Measurements from ENCODE around the gene SPTB. TPM values are rescaled to one million over a fixed set of nuclear protein-coding genes. Genes with fewer than 3 reads are reported as not detected.

SPTB gene
- total and polyA plus RNA-seq, 9 of the 15 experiments (the other 6 are each of a cell fraction or from before 2014, with no cell fraction given): 0.21 to 45.9 (median 11.7) TPM

GRCh38 chr14:64914237-64915028, 34.7 kb upstream of the SPTB start, which contains the start of gene CHURC1 (continued):
- TF ChIP-seq FOXA3 (CRISPR knock-in tag; conservative IDR thresholded peaks at IDR 0.05 in 1 of 2, IDR thresholded peaks at IDR 0.05 in 1 of 2) (no peak), ZHX1 (conservative IDR thresholded peaks at IDR 0.05; ENCODE audit: low read length) (no peak), PRMT5 (CRISPR knock-in tag; IDR thresholded peaks at IDR 0.05) (no peak), ATF6 (CRISPR knock-in tag; IDR thresholded peaks at IDR 0.05) (no peak), KDM2B (CRISPR knock-in tag; IDR thresholded peaks at IDR 0.05) (no peak), ZNF3 (CRISPR knock-in tag; IDR thresholded peaks at IDR 0.05) (no peak), MYNN (IDR thresholded peaks at IDR 0.05) (peak; percentile 86; the same call in 1 of the 2 replicates), MYNN (CRISPR knock-in tag; IDR thresholded peaks at IDR 0.05) (no peak), CBX5 (IDR thresholded peaks at IDR 0.05; ENCODE audit: borderline replicate concordance, low read depth) (no peak), ZNF184 (CRISPR knock-in tag; IDR thresholded peaks at IDR 0.05) (no peak), ZBED1 (IDR thresholded peaks at IDR 0.05) (peak; percentile 52; the same call in 1 of the 2 replicates), FOXK2 (conservative IDR thresholded peaks at IDR 0.05 in 1 of 2, IDR thresholded peaks at IDR 0.05 in 1 of 2; ENCODE audit: low read depth in 2 of 2) (peak; percentile 74 to 77; a peak in 2 of 4 replicates), ZNF561 (CRISPR knock-in tag; conservative IDR thresholded peaks at IDR 0.05) (no peak), ESRRB (CRISPR knock-in tag; IDR thresholded peaks at IDR 0.05; ENCODE audit: borderline replicate concordance) (no peak), HDAC2 (IDR thresholded peaks at IDR 0.05) (no peak), NFIX (CRISPR knock-in tag; IDR thresholded peaks at IDR 0.05; ENCODE audit: low read depth) (no peak), E2F6 (IDR thresholded peaks at IDR 0.05; ENCODE audit: borderline replicate concordance in 1 of 2, extremely low read depth in 1 of 2, insufficient read depth in 1 of 2, insufficient read length in 1 of 2, low read depth in 1 of 2, low read length in 1 of 2, poor library complexity in 1 of 2, severe bottlenecking in 1 of 2) (peak in 1 of 2 experiments; percentile 51), NUFIP1 (IDR thresholded peaks at IDR 0.05; ENCODE audit: partially characterized antibody) (no peak), ELF1 (tag; IDR thresholded peaks at IDR 0.05) (peak; percentile 91), SMARCA4 (IDR thresholded peaks at IDR 0.05) (no peak), FOXP4 (CRISPR knock-in tag; IDR thresholded peaks at IDR 0.05; ENCODE audit: borderline replicate concordance) (no peak)

All from K562 (cell line).